Skeletal muscle tissue (tissue), 4 donors: ENCODE results near the gene RASAL2. TPM values are rescaled to one million over a fixed set of nuclear protein-coding genes. Genes with fewer than 3 reads are reported as not detected.
"Not testable (repeated sequence)": the region's sequence is repeated elsewhere in the genome, so short reads cannot be mapped to it uniquely, and the experiment has no call there.

Experiments
- H3K27ac ChIP-seq: one replicate; pipeline ENCODE4 v1.7.0; 2013; ENCODE audit warnings: mild to moderate bottlenecking, low read depth, low read length, inconsistent platforms
- H3K27me3 ChIP-seq, 3 donors: one replicate each; pipeline ENCODE4 v1.7.0; 2013; ENCODE audit warnings: low read length in 3 of 3; ENCODE audit not compliant: control insufficient read depth in 3 of 3, insufficient read depth in 3 of 3
- H3K36me3 ChIP-seq, 3 donors: one replicate each; pipeline ENCODE4 v1.7.0; 2013; ENCODE audit warnings: low read length in 3 of 3; ENCODE audit not compliant: control insufficient read depth in 3 of 3, insufficient read depth in 3 of 3
- H3K4me1 ChIP-seq, 3 donors: one replicate each; pipeline ENCODE4 v1.7.0; 2013; ENCODE audit warnings: low read length in 3 of 3, mild to moderate bottlenecking in 3 of 3; ENCODE audit not compliant: control insufficient read depth in 3 of 3, insufficient read depth in 3 of 3
- H3K4me3 ChIP-seq, 3 donors: one replicate each; pipeline ENCODE4 v1.7.0; 2013; ENCODE audit warnings: low read length in 3 of 3
- H3K9ac ChIP-seq, 3 donors: one replicate each; pipeline ENCODE4 v1.7.0; 2013; ENCODE audit warnings: low read length in 3 of 3, mild to moderate bottlenecking in 3 of 3, moderate library complexity in 2 of 3, low read depth in 1 of 3
- H3K9me3 ChIP-seq, 3 donors: one replicate each; pipeline ENCODE4 v1.7.0; 2013; ENCODE audit warnings: low read length in 3 of 3; ENCODE audit not compliant: control insufficient read depth in 3 of 3
- total RNA-seq: library from RNA; depleted of rRNA; stranded (reverse); fragments of >200 nt; gene quantifications from one replicate; pipeline ENCODE4 v1.2.3, GENCODE V29; 2014
- donor health status: Osteomylitis.

Gene RASAL2
- total RNA-seq, 1 donor from 2014 or later: 8.4 TPM

DNA sequence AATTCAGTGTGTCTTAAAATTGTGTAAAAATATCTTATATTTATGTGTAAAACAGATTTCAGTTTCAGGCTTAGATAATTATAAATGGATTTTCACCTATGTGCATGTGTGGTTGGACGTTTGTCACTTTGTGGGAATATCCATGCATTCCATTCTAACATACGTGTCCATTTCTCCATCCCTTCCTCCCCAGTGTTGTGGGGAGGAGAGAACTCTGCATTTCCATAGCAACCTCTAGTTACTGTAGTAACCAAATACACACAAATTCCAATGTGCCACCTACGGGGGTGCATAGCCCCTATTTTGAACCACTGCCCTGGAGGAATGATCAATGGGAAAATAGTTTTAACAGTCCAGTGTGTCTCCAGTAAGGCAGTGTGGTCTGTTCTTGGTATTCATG is 79.0 kb downstream of the RASAL2 start:
- Histone ChIP-seq H3K9ac (no peak overlapping the region), H3K27ac (no peak overlapping the region), H3K4me1 (peaks cover 0 to 2% (median 0%) of the 10 kb centered on the region in 3 donors), H3K27me3 (no peaks in the 10 kb centered on the region), H3K9me3 (no peaks in the 10 kb centered on the region), H3K4me3 (no peak overlapping the region), H3K36me3 (no peaks in the 10 kb centered on the region)

GRCh38 chr1:178174539-178174938 is 80.6 kb downstream of the RASAL2 start:
- Histone ChIP-seq H3K4me3 (no peak overlapping the region), H3K36me3 (no peaks in the 10 kb centered on the region), H3K4me1 (peaks cover 0 to 2% (median 0%) of the 10 kb centered on the region in 3 donors), H3K27ac (no peak overlapping the region), H3K27me3 (no peaks in the 10 kb centered on the region), H3K9ac (no peak overlapping the region), H3K9me3 (no peaks in the 10 kb centered on the region)

DNA sequence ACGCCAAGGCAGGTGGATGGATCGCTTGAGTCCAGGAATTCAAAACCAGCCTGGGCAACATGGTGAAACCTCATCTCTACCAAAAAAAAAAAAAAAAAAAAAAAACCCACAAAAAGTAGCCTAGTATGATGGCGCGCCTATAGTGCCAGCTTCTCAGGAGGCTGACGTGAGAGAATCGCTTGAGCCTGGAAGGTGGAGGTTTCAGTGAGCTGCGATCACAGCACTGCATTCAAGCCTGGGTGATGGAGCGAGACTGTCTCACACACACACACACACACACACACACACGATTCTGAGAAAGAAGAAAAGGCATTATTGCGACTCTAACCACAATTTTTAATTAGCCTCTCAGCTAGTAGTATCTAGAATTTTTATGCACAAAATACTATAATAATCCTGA is 86.5 kb downstream of the RASAL2 start:
- Histone ChIP-seq H3K4me3 (no peak overlapping the region), H3K27ac (no peak overlapping the region), H3K36me3 (no peaks in the 10 kb centered on the region), H3K4me1 (no peaks in the 10 kb centered on the region), H3K9me3 (no peaks in the 10 kb centered on the region), H3K9ac (no peak overlapping the region), H3K27me3 (no peaks in the 10 kb centered on the region)

DNA sequence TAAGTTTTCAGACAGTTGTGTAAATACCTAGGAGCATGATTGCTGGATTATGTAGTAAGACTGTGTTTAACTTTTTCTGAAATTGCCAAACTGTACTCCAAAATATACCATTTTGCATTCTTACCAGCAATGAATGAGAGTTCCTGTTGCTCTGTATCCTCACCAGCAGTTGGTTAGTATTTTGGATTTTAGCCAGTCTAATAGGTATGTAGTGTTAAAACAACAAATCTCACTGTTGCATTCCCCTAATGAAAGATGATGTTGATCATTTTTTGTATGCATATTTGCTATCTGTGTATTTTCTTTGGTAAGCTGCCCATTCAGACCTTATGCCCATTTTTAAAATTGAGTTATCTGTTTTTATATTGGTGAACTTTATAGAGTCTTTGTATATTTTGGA is 89.9 kb downstream of the RASAL2 start:
- no peak overlapping the region for H3K9ac ChIP-seq
- no peak overlapping the region for H3K27ac ChIP-seq
- H3K27me3 ChIP-seq: no peaks in the 10 kb centered on the region
- H3K36me3 ChIP-seq: no peaks in the 10 kb centered on the region
- no peak overlapping the region for H3K4me3 ChIP-seq
- H3K4me1 ChIP-seq: no peaks in the 10 kb centered on the region
- H3K9me3 ChIP-seq: no peaks in the 10 kb centered on the region

GRCh38 chr1:178188306-178188705 is 94.4 kb downstream of the RASAL2 start:
- Histone ChIP-seq H3K27ac (no peak overlapping the region), H3K9me3 (no peaks in the 10 kb centered on the region), H3K27me3 (no peaks in the 10 kb centered on the region), H3K4me3 (no peak overlapping the region), H3K36me3 (no peaks in the 10 kb centered on the region), H3K9ac (no peak overlapping the region), H3K4me1 (no peaks in the 10 kb centered on the region)

- Histone ChIP-seq H3K36me3 (no peaks in the 10 kb centered on the region), H3K27me3 (no peaks in the 10 kb centered on the region), H3K4me1 (no peaks in the 10 kb centered on the region), H3K9ac (no peak overlapping the region), H3K9me3 (no peaks in the 10 kb centered on the region), H3K4me3 (no peak overlapping the region), H3K27ac (no peak overlapping the region)
Measured at GRCh38 chr1:178189814-178190213, 95.9 kb downstream of the RASAL2 start.

DNA sequence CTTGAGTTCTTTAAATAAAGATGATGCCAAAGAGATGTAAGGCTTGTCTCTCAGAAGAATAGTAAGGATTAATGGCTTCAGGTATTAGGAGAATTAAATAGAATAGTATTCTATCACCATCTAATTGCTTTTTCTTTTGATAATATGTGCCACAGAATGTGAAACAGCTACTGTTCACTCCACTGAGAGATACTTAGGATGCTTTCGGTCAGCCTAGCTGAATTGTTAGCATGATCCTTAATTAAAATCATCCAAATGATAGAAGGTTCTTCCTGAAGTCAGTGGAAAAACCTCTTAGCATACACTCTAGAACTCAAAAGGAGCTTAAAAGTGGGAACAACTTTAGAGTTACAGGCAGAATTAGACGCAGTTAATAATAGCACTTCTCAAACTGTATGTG is 97.0 kb downstream of the RASAL2 start:
- H3K36me3 ChIP-seq: no peaks in the 10 kb centered on the region
- no peak overlapping the region for H3K9ac ChIP-seq
- no peaks in the 10 kb centered on the region for H3K27me3 ChIP-seq
- no peak overlapping the region for H3K4me3 ChIP-seq
- H3K9me3 ChIP-seq: no peaks in the 10 kb centered on the region
- H3K27ac ChIP-seq: no peak overlapping the region
- no peaks in the 10 kb centered on the region for H3K4me1 ChIP-seq

GRCh38 chr1:178192686-178193085 is 98.8 kb downstream of the RASAL2 start:
- no peaks in the 10 kb centered on the region for H3K27me3 ChIP-seq
- H3K9me3 ChIP-seq: no peaks in the 10 kb centered on the region
- no peaks in the 10 kb centered on the region for H3K36me3 ChIP-seq
- H3K27ac ChIP-seq: no peak overlapping the region
- H3K4me3 ChIP-seq: no peak overlapping the region
- H3K9ac ChIP-seq: no peak overlapping the region
- H3K4me1 ChIP-seq: no peaks in the 10 kb centered on the region

DNA sequence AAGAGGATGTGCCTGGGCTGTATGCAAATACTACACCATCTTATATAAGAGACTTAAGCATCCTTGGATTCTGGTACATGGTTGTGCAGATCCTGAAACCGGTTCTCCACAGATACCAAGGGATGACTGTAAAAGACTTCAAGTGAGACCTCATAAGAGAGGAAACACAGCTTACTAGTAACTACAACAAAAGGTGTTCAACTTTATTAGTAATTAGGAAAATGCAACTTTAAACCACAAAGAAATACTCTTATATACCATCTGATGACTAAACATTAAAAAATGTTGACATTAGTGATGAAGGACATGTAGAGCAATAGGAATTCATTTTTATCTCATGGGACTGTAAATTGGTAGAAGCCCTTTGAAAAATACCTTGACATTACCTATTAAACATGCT is 102.7 kb downstream of the RASAL2 start:
- no peaks in the 10 kb centered on the region for H3K9me3 ChIP-seq

GRCh38 chr1:178202095-178202494 is 108.2 kb downstream of the RASAL2 start:
- H3K27ac ChIP-seq, H3K9ac ChIP-seq, H3K4me1 ChIP-seq, H3K9me3 ChIP-seq, H3K36me3 ChIP-seq, H3K27me3 ChIP-seq, H3K4me3 ChIP-seq: not testable (repeated sequence)

More for the DNA sequence above, 102.7 kb downstream of the RASAL2 start:
- no peaks in the 10 kb centered on the region for H3K4me1 ChIP-seq
- H3K9ac ChIP-seq: no peak overlapping the region
- no peak overlapping the region for H3K4me3 ChIP-seq
- H3K27ac ChIP-seq: no peak overlapping the region
- H3K36me3 ChIP-seq: no peaks in the 10 kb centered on the region
- no peaks in the 10 kb centered on the region for H3K27me3 ChIP-seq

DNA sequence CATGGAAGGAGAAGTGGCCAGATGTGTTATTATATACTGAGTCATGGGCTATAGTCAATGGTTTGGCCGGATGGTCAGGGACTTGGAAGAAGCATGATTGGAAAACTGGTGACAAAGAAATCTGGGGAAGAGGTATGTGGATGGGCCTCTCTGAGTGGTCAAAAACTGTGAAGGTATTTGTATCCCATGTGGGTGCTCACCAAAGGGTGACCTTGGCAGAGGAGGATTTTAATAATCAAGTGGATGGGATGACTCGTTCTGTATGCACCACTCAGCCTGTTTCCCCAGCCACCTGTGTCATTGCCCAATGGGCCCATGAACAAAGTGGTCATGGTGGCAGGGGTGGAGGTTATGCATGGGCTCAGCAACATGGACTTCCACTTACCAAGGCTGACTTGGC is 108.6 kb downstream of the RASAL2 start:
- not testable (repeated sequence) for H3K27me3 ChIP-seq, H3K9me3 ChIP-seq, H3K27ac ChIP-seq, H3K9ac ChIP-seq, H3K4me1 ChIP-seq, H3K4me3 ChIP-seq, H3K36me3 ChIP-seq
